NCI-H1436 treated with DMSO at 0.1 percent for 48 hours (cell line): ENCODE data around the gene STARD10.

Source experiments
- DNase-seq: peaks from one replicate; lab custom pipeline; 2025; lab: John Stamatoyannopoulos, UW

Gene STARD10

GRCh38 chr11:72705442-72706365 is 88.1 kb downstream of the STARD10 start:
- DNase-seq = no peak

- DNase-seq = no peak
These were observed 89.0 kb downstream of the STARD10 start for GRCh38 chr11:72704783-72705265.
